Skeletal muscle tissue (tissue), 4 donors: Measurements from ENCODE around the gene SLX9. TPM values are rescaled to one million over a fixed set of nuclear protein-coding genes. Genes with fewer than 3 reads are reported as not detected.
A peak's percentile ranks its signal among the peaks of the same experiment; 100 is the strongest.

Source experiments
- H3K27ac ChIP-seq: one replicate; pipeline ENCODE4 v1.7.0; 2013; ENCODE audit warnings: mild to moderate bottlenecking, low read depth, low read length, inconsistent platforms
- H3K27me3 ChIP-seq, 3 donors: one replicate each; pipeline ENCODE4 v1.7.0; 2013; ENCODE audit warnings: low read length in 3 of 3; ENCODE audit not compliant: control insufficient read depth in 3 of 3, insufficient read depth in 3 of 3
- H3K36me3 ChIP-seq, 3 donors: one replicate each; pipeline ENCODE4 v1.7.0; 2013; ENCODE audit warnings: low read length in 3 of 3; ENCODE audit not compliant: control insufficient read depth in 3 of 3, insufficient read depth in 3 of 3
- H3K4me1 ChIP-seq, 3 donors: one replicate each; pipeline ENCODE4 v1.7.0; 2013; ENCODE audit warnings: low read length in 3 of 3, mild to moderate bottlenecking in 3 of 3; ENCODE audit not compliant: control insufficient read depth in 3 of 3, insufficient read depth in 3 of 3
- H3K4me3 ChIP-seq, 3 donors: one replicate each; pipeline ENCODE4 v1.7.0; 2013; ENCODE audit warnings: low read length in 3 of 3
- H3K9ac ChIP-seq, 3 donors: one replicate each; pipeline ENCODE4 v1.7.0; 2013; ENCODE audit warnings: low read length in 3 of 3, mild to moderate bottlenecking in 3 of 3, moderate library complexity in 2 of 3, low read depth in 1 of 3
- H3K9me3 ChIP-seq, 3 donors: one replicate each; pipeline ENCODE4 v1.7.0; 2013; ENCODE audit warnings: low read length in 3 of 3; ENCODE audit not compliant: control insufficient read depth in 3 of 3
- total RNA-seq: library from RNA; depleted of rRNA; stranded (reverse); fragments of >200 nt; gene quantifications from one replicate; pipeline ENCODE4 v1.2.3, GENCODE V29; 2014
- donor health status: Osteomylitis.

Gene SLX9
- total RNA-seq, 1 donor from 2014 or later: 10.4 TPM

- H3K27ac ChIP-seq: no peak overlapping the region
- no peak overlapping the region for H3K9ac ChIP-seq
- no peak overlapping the region for H3K4me3 ChIP-seq
- no peaks in the 10 kb centered on the region for H3K36me3 ChIP-seq
- peaks cover 47 to 71% (median 50%) of the 10 kb centered on the region in 3 donors for H3K27me3 ChIP-seq
- peaks cover 11 to 42% (median 17%) of the 10 kb centered on the region in 3 donors for H3K4me1 ChIP-seq
- H3K9me3 ChIP-seq: peaks cover 0 to 2% (median 0%) of the 10 kb centered on the region in 3 donors
Observed at GRCh38 chr21:44929242-44929798, 10.5 kb upstream of the SLX9 start.

GRCh38 chr21:44929799-44930542 is 9.9 kb upstream of the SLX9 start:
- no peak overlapping the region for H3K4me3 ChIP-seq
- no peak overlapping the region for H3K27ac ChIP-seq
- peaks cover 9 to 38% (median 14%) of the 10 kb centered on the region in 3 donors for H3K4me1 ChIP-seq
- H3K36me3 ChIP-seq: peaks cover 0 to under 1% (median 0%) of the 10 kb centered on the region in 3 donors
- peaks cover 50 to 71% (median 54%) of the 10 kb centered on the region in 3 donors for H3K27me3 ChIP-seq
- peaks cover 0 to 2% (median 0%) of the 10 kb centered on the region in 3 donors for H3K9me3 ChIP-seq
- no peak overlapping the region for H3K9ac ChIP-seq

GRCh38 chr21:44930543-44930981 is 9.3 kb upstream of the SLX9 start:
- Histone ChIP-seq H3K4me1 (peaks cover 9 to 36% (median 14%) of the 10 kb centered on the region in 3 donors), H3K27me3 (peaks cover 50 to 71% (median 60%) of the 10 kb centered on the region in 3 donors)

GRCh38 chr21:44931137-44931500 is 8.7 kb upstream of the SLX9 start:
- H3K9ac ChIP-seq: no peak overlapping the region
- no peak overlapping the region for H3K27ac ChIP-seq
- peaks cover 0 to 2% (median 0%) of the 10 kb centered on the region in 3 donors for H3K9me3 ChIP-seq
- peaks cover 0 to 2% (median 0%) of the 10 kb centered on the region in 3 donors for H3K36me3 ChIP-seq
- H3K4me3 ChIP-seq: no peak overlapping the region
- peaks cover 9 to 34% (median 14%) of the 10 kb centered on the region in 3 donors for H3K4me1 ChIP-seq
- H3K27me3 ChIP-seq: peaks cover 49 to 70% (median 60%) of the 10 kb centered on the region in 3 donors

More at GRCh38 chr21:44930543-44930981, 9.3 kb upstream of the SLX9 start:
- Histone ChIP-seq H3K9me3 (peaks cover 0 to 2% (median 0%) of the 10 kb centered on the region in 3 donors), H3K27ac (no peak overlapping the region), H3K4me3 (no peak overlapping the region), H3K36me3 (peaks cover 0 to 2% (median 0%) of the 10 kb centered on the region in 3 donors), H3K9ac (no peak overlapping the region)

- H3K4me1 ChIP-seq: peaks cover 9 to 28% (median 11%) of the 10 kb centered on the region in 3 donors
- H3K9me3 ChIP-seq: peaks cover 0 to 2% (median 0%) of the 10 kb centered on the region in 3 donors
- peaks cover 42 to 64% (median 57%) of the 10 kb centered on the region in 3 donors for H3K27me3 ChIP-seq
- H3K9ac ChIP-seq: peak overlapping the region in 1 of 3 donors; percentile 40
- H3K36me3 ChIP-seq: peaks cover 0 to 2% (median 0%) of the 10 kb centered on the region in 3 donors
- peak overlapping the region in 2 of 3 donors; percentile 13 to 27 for H3K4me3 ChIP-seq
- H3K27ac ChIP-seq: no peak overlapping the region
Observed at GRCh38 chr21:44931501-44932407, 8.1 kb upstream of the SLX9 start.

- Histone ChIP-seq H3K4me1 (peaks cover 9 to 23% (median 11%) of the 10 kb centered on the region in 3 donors), H3K4me3 (peak overlapping the region in 1 of 3 donors; percentile 14), H3K9ac (peak overlapping the region in 1 of 3 donors; percentile 40), H3K36me3 (peaks cover 0 to 2% (median 0%) of the 10 kb centered on the region in 3 donors), H3K27me3 (peaks cover 38 to 59% (median 50%) of the 10 kb centered on the region in 3 donors), H3K9me3 (peaks cover 0 to 2% (median 0%) of the 10 kb centered on the region in 3 donors), H3K27ac (no peak overlapping the region)
Observed at GRCh38 chr21:44932408-44933181, 7.2 kb upstream of the SLX9 start.

GRCh38 chr21:44933199-44933917 is 6.5 kb upstream of the SLX9 start:
- peaks cover 9 to 23% (median 9%) of the 10 kb centered on the region in 3 donors for H3K4me1 ChIP-seq
- no peak overlapping the region for H3K27ac ChIP-seq
- H3K36me3 ChIP-seq: peaks cover 0 to 2% (median 0%) of the 10 kb centered on the region in 3 donors
- no peak overlapping the region for H3K4me3 ChIP-seq
- H3K9me3 ChIP-seq: peaks cover 0 to 2% (median 0%) of the 10 kb centered on the region in 3 donors
- H3K27me3 ChIP-seq: peaks cover 30 to 52% (median 46%) of the 10 kb centered on the region in 3 donors
- no peak overlapping the region for H3K9ac ChIP-seq

GRCh38 chr21:44933918-44934260 is 5.9 kb upstream of the SLX9 start:
- Histone ChIP-seq H3K27ac (no peak overlapping the region), H3K9me3 (peaks cover 0 to 2% (median 0%) of the 10 kb centered on the region in 3 donors), H3K9ac (no peak overlapping the region), H3K4me1 (peaks cover 12 to 26% (median 12%) of the 10 kb centered on the region in 3 donors), H3K36me3 (peaks cover 0 to 2% (median 0%) of the 10 kb centered on the region in 3 donors), H3K4me3 (no peak overlapping the region), H3K27me3 (peaks cover 28 to 51% (median 46%) of the 10 kb centered on the region in 3 donors)
